ENCODE results near the gene NT5C1A. TPM values are rescaled to one million over a fixed set of nuclear protein-coding genes. Genes with fewer than 3 reads are reported as not detected.

The NT5C1A gene
- total and polyA plus RNA-seq, 7 donors: 0.06 TPM; not detected in 6

DNA sequence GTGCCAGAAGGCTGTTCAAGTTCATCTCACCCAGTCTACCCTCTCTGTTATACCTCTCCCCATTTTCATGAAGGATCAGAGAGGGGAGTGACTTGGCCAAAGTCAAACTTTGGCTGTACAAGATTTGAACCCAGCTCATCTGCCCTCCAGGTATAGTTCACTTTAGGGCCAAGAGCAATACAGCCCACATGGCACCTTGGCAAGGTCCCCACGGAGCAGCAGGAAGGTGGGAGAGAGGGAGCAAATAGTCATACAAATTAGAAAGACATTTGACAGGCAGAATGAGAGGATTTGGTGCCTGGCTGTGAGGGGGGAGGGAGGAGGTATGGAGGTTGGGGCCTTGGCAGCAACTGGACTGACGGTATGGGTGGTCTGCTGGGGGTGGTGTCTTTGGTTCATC, 18.3 kb upstream of the NT5C1A start:
- no peak overlapping the region for H3K27ac ChIP-seq
- no peaks in the 10 kb centered on the region for H3K36me3 ChIP-seq
- TF ChIP-seq POLR2A (IDR thresholded peaks at IDR 0.05) (no peak), EP300 (IDR thresholded peaks at IDR 0.05) (no peak), CTCF (IDR thresholded peaks at IDR 0.05) (no peak), POLR2AphosphoS5 (IDR thresholded peaks at IDR 0.05) (no peak)
- H3K9me3 ChIP-seq: no peaks in the 10 kb centered on the region
- H3K27me3 ChIP-seq: peaks cover 30 to 66% (median 45%) of the 10 kb centered on the region in 3 donors
- intact Hi-C loops (cut with DNase I): no loop called here
- H3K4me1 ChIP-seq: peaks cover 0 to 21% (median 18%) of the 10 kb centered on the region in 4 donors
- no peak for DNase-seq
- WGBS, 2 donors: 23 to 25% methylated on average over 2 of the region's 2 CpGs
- no peak overlapping the region for H3K4me3 ChIP-seq

DNA sequence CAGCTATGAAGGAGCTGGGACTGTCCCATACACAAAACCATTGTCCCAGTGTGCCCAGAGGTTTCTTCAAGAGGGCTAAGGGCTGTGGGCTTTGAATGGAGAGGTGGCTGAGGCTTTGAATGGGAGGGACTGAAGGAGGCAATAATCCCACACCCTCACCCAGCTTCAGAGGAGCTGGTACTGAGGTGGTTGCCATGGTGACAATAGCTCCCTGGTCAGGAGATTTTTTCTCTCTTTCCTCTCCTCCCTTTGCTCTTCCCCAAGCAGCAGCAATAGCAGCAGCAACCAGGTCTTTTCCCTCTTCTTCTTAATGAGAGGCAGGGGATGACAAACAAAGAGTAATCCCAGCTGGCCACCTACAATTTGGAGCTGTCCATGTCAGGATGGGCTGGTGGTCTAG, 17.7 kb upstream of the NT5C1A start:
- DNase-seq: no peak
- intact Hi-C loops (cut with DNase I): no loop called here
- H3K36me3 ChIP-seq: no peaks in the 10 kb centered on the region
- H3K27ac ChIP-seq: no peak overlapping the region
- H3K9me3 ChIP-seq: no peaks in the 10 kb centered on the region
- H3K4me3 ChIP-seq: no peak overlapping the region
- H3K27me3 ChIP-seq: peaks cover 30 to 71% (median 51%) of the 10 kb centered on the region in 3 donors
- no peak for TF ChIP-seq CTCF (IDR thresholded peaks at IDR 0.05)
- no peak for TF ChIP-seq POLR2AphosphoS5 (IDR thresholded peaks at IDR 0.05)
- no peak for TF ChIP-seq EP300 (IDR thresholded peaks at IDR 0.05)
- TF ChIP-seq POLR2A (IDR thresholded peaks at IDR 0.05): no peak
- H3K4me1 ChIP-seq: peaks cover 0 to 21% (median 18%) of the 10 kb centered on the region in 4 donors

DNA sequence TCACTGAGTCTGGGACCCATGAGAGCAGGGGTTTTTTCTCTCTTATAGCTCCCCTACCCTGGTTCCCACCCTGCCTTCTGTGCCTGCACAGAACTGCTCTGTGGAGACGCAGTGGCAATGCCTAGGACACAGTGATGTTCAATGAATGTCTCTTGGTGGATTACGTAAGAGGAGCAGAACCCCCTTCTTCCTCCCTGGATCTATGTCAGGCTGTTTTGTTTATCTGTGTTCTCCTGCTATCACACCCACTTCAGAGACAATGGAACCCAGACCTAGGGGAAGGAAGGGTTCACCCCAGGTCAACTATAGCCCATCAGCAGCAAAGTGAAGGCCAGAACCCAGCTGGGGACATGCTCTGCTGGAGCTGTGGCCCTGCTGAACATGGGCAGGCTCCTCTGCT, 17.3 kb upstream of the NT5C1A start:
- H3K4me3 ChIP-seq: no peak overlapping the region
- H3K36me3 ChIP-seq: no peaks in the 10 kb centered on the region
- peaks cover 0 to 21% (median 18%) of the 10 kb centered on the region in 4 donors for H3K4me1 ChIP-seq
- 71 to 79% methylated on average over 2 of the region's 2 CpGs for WGBS, 2 donors
- intact Hi-C loops (cut with DNase I): no loop called here
- peaks cover 30 to 75% (median 55%) of the 10 kb centered on the region in 3 donors for H3K27me3 ChIP-seq
- DNase-seq: no peak
- H3K9me3 ChIP-seq: no peaks in the 10 kb centered on the region
- no peak for TF ChIP-seq CTCF (IDR thresholded peaks at IDR 0.05)
- no peak for TF ChIP-seq POLR2A (IDR thresholded peaks at IDR 0.05)
- TF ChIP-seq EP300 (IDR thresholded peaks at IDR 0.05): no peak
- no peak for TF ChIP-seq POLR2AphosphoS5 (IDR thresholded peaks at IDR 0.05)
- H3K27ac ChIP-seq: no peak overlapping the region

DNA sequence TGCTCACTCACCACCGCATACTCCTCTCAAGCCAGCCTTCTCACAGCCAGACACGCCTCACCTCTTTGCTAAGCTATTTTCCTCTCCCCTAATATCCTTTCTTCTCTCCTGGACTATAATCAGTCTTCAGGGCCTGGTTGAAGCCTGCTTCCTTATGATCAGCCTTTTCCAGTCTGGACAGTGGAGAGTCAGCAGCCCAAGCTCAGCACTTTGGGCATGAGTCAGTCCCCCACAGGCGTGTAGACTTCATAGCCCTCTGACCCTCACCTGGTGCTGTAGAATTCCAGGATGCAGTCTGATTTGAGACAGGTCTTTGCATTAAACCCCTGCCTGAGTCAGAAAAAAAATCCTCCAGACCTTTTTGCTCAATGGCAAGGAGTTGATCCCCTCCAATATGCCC, 16.8 kb upstream of the NT5C1A start:
- TF ChIP-seq EP300 (IDR thresholded peaks at IDR 0.05) (no peak), CTCF (IDR thresholded peaks at IDR 0.05) (no peak), POLR2AphosphoS5 (IDR thresholded peaks at IDR 0.05) (no peak), POLR2A (IDR thresholded peaks at IDR 0.05) (no peak)
- no peak overlapping the region for H3K27ac ChIP-seq
- no peaks in the 10 kb centered on the region for H3K9me3 ChIP-seq
- no peaks in the 10 kb centered on the region for H3K36me3 ChIP-seq
- H3K27me3 ChIP-seq: peaks cover 30 to 80% (median 60%) of the 10 kb centered on the region in 3 donors
- WGBS, 2 donors: 59 to 60% methylated on average over 3 of the region's 3 CpGs
- no peak overlapping the region for H3K4me3 ChIP-seq
- peaks cover 0 to 21% (median 18%) of the 10 kb centered on the region in 4 donors for H3K4me1 ChIP-seq
- DNase-seq: no peak
- intact Hi-C loops (cut with DNase I): no loop called here

DNA sequence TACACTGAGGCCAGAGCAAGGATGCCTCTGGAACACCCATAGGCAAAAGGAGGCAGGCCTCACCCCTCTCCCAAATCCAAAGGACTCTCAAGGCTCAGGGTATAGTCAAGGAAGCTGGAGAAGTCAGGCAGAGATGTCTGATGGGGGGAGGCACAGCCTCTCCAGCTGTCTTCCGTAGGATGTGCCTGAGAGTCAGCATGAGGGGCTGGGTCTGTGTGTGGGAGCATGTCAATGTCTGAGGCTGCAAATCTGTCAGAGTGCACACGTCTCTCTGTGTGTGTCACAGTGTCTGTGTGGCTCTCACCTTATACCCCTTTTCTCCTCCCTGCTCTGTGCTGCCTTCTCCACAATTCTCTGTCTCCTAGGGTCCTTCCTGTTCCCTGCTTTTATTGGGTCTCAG, 15.3 kb upstream of the NT5C1A start:
- Histone ChIP-seq H3K4me1 (peaks cover 0 to 15% (median 14%) of the 10 kb centered on the region in 4 donors), H3K4me3 (no peak overlapping the region), H3K36me3 (no peaks in the 10 kb centered on the region), H3K27me3 (peaks cover 20 to 85% (median 56%) of the 10 kb centered on the region in 3 donors), H3K27ac (no peak overlapping the region), H3K9me3 (no peaks in the 10 kb centered on the region)
- DNase-seq: no peak
- intact Hi-C loops (cut with DNase I): no loop called here
- WGBS, 2 donors: 66 to 68% methylated on average over 2 of the region's 2 CpGs
- TF ChIP-seq POLR2A (IDR thresholded peaks at IDR 0.05) (no peak), POLR2AphosphoS5 (IDR thresholded peaks at IDR 0.05) (no peak), EP300 (IDR thresholded peaks at IDR 0.05) (no peak), CTCF (IDR thresholded peaks at IDR 0.05) (no peak)

Measured in sigmoid colon (tissue), 7 donors.